ENCODE results near the gene TCAP.
"Not testable (repeated sequence)": the region's sequence is repeated elsewhere in the genome, so short reads cannot be mapped to it uniquely, and the experiment has no call there.

TCAP gene

DNA sequence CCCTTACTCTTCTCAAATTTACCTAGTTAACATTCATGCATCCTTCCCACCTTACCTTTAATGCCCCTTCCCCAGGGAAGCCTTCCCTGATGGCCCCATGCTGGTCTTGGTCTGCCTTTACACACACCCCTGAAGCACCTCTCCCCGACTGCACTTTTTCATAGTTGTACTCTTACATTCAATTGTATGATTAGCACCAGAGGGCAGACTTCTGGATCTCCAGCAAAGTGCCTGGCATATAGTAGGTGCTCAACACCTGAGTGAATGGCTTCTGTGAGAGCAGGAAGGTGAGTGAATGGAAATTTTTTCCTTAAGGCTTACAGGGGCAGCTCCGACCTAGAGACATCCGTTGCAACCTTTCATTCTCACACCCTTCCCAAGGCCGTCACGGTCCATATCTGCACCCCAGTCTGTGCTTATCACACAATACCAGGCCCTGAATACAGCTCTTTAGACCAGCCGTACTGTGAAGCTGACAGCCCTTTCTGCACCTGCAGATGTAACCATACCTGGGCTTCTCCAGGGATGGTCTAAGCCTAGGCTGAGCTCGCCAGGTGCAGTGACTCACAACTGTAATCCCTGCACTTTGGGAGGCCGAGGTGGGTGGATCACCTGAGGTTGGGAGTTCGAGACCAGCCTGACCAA lies 18.3 kb downstream of the TCAP start:
- no peak for DNase-seq (ENCODE audit: low spot score)

DNA sequence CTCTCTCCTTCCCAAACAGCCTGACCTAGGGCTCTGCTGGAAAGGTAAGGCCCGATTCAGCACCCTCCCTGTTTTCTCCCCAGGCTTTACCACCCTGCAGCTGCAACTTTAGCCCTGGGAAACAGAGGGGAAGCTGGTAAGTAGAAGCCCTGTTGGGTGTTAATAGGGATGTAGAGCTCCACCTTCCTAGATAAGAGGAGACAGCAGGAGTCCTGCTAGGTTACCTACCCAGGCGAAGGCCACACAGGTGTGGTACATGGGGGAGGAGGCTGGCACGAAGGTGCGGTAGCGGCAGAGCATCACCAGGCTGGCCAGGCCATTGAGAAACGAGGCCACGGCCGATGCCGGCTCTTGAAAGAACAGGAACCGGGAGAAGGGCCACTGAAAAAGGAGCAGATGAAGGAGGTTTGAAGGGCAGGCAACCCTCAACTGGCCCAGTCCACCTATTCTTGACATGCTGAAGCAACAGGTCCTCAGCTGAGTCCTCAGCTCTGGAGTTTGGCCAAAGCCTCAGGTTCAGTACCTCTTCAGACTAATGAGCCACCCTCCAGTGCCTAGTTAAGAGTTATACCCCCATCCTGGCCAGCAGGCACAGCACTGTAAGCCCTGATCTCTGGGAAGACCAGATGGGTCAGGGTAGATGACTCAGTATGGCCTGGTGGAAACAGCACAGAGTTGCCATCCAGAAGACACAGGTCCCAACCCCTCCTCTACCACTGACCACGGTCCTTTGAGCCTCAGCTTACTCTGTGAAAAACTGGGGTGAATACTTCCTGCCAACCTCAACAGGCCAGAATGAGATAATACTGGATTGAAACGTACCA lies 19.4 kb downstream of the TCAP start:
- DNase-seq (ENCODE audit: low spot score): no peak

DNA sequence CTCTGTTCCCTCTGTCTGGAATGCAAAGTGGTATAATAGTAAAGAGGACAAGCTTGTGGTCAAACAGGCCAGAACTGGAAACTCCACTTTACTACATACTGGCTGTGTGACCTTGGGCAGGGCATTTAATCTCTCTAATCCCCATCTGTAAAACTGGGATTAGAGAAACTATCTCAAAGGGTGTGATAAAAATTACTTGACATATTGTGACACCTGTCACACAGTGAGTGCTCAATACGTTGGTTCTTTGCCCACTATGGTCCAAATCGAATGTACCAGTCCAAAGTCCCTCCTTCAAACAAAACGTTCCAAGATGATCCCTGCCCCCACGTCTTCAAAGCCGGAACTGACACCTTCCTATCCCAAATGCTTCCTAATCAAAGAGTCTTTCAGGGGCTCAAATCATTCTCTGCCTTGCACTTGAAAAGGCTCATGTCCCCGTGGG lies 22.0 kb downstream of the TCAP start:
- DNase-seq (ENCODE audit: low spot score): no peak

DNA sequence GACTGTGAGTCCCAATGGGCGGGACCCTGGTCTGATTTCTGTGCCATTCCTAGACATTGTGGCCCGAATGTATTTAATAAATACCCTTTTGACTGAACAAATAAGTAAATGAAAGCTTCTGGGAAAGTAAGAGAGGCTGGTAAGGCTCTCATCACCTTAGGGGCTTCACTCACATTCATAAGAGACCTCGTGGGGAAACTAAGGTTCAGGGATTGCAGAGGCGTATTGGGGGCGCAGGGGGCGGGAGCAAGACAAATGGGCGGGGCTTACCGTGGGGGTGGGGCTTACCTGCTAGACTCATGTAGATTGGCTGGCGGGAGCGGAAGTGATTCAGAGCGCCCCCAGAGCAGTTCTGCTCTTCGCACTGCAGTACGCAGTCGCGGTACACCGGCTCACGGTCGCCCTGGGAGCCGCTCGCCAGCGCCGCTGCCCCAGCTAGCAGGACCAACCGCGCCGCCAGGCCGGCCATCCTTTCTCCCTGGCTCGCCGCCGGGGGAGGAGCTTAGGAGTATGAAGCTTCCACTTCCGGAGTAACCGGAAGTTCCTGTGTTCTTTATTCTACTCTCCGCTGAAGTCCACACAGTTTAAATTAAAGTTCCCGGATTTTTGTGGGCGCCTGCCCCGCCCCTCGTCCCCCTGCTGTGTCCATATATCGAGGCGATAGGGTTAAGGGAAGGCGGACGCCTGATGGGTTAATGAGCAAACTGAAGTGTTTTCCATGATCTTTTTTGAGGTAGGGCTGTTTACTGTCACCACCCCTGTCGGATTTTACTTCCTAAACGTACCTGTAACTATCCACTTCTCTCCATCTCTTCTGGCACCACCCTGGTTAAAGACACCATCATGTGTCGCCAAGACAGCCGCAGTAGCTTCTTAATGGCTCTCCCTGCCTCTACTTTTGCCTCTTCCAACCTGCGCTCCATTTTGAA lies 22.7 kb downstream of the TCAP start, which contains the start of gene PGAP3:
Gene PGAP3, minus strand, starts transcription at position 512 of the 929 bp plus-strand sequence. Its CDS starts 43 bp downstream, at position 469.
- peak; percentile 88 for DNase-seq (ENCODE audit: low spot score)

DNA sequence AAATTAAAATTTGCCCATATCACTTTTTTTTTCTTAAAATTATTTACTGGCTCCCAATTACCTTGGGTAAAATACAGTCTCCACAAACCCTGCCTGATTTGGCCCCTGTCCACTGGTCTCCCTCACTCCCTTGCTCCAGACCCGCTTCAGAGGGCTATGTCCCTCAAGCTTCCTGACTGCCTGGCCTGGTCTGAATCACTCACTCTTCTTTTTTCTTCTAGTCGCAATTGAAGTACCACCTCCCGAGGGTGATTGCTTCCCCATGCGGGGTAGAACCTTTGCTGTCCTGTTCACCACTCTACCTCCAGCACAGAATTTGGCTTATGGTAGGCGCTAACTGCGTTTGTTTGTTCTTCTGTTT lies 23.3 kb downstream of the TCAP start:
- no peak for DNase-seq (ENCODE audit: low spot score)

DNA sequence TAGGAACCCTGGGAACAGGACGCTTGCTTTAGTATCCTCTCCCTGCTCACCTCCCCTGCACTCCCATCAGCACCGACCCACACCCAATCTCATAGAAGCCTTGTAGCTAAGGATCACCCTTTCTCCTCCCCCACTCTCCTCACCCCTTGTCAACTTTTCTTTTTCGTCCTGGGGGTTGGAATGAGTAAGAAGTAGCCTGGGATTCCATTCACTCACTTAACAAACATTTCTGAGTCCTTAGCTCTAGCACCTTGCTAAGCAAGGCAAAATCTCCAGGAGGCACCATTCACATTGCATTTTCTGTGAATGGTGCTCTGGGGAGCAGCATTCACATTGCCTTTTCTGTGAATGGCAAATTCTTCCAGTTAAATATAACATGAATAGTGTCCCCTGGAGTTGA lies 23.8 kb downstream of the TCAP start:
- DNase-seq (ENCODE audit: low spot score): no peak

DNA sequence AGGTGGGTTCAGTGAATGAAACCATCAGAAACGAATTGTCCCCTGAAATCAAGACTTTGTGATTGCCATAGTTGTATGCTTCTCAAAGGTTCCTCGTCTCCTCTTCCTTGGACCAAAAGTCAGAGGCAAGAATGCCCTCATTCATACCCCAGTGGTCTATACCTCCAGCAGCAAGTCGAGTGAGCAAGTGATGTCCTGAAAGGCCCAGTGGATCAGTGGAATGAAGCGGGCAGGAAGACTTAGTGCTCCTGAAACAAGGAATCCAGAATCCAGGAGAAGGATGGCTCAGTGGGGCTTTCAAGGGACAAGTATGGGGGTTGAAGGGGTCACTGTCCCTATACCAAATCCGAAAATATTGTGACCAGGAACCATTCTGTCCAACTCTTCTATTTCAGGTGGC lies 29.4 kb downstream of the TCAP start:
- no peak for DNase-seq (ENCODE audit: low spot score)

DNA sequence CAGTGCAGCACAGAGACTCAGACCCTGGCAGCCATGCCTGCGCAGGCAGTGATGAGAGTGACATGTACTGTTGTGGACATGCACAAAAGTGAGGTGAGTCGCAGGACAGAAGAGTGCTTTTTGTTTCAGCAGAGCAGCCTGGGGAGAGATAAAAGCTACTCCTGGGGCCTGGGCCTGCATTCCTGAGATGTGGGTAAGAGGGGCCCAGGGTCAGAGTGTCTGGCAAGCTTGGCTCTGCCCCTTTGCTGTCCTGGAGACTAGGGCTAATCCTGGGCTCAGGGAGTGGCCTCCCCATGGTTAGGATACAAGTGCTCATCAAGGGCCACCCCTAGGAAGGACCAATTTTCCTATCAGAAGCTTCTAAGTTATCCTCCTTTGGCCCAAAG lies 29.9 kb downstream of the TCAP start:
- no peak for DNase-seq (ENCODE audit: low spot score)

DNA sequence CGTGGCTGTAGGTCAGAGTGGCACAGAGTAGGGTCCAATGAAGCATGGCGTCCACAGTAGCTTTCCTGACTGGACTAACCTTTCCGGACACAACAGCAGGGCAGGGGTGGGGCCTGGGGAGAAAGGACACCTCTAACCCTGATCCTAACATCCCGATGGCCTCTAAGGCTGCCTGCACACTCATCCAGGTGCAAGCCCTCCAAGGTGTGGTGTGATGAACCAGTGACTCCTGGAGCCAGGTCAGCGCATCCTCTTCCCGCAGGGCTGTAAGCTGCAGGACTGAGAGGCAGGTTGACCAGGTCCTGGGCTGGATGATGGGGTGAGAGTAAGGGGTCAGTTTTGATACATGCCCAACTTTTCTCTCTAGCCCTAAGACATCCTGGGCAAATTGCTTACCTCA lies 31.6 kb downstream of the TCAP start:
- DNase-seq (ENCODE audit: low spot score): no peak

DNA sequence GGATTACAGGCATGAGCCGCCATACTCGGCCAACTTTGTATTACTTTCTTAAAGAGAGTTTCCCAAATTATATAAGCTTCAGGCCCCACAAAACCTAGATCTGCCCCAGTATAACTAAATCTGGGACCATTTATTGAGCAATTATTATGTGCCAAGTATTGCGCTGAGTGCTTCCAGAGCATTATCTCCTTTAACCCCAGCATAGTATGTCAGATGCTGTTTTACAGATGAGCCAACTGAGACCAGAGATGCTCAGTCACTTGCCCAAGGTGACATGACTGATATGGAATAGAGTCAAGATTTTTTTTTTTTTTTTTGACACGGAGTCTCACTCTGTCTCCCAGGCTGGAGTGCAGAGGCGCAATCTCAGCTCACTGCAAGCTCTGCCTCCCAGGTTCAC lies 32.8 kb downstream of the TCAP start:
- DNase-seq (ENCODE audit: low spot score): no peak

DNA sequence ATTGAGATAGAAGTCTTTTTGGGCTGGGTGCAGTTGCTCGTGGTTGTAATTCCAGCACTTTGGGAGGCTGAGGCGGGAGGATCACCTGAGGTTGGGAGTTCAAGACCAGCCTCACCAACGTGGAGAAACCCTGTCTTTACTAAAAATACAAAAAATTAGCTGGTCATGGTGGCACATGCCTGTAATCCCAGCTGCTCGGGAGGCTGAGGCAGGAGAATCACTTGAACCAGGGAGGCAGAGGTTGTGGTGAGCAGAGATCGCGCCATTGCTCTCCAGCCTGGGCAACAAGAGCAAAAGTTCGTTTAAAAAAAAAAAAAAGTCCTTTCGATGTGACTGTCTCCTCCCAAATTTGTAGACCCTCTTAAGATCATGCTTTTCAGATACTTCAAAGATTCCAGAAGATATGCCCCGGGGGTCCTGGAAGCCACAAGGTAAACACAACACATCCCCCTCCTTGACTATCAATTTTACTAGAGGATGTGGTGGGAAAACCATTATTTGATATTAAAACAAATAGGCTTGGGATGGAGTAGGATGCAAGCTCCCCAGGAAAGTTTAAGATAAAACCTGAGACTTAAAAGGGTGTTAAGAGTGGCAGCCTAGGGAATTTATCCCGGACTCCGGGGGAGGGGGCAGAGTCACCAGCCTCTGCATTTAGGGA lies 34.1 kb downstream of the TCAP start:
- DNase-seq (ENCODE audit: low spot score): not testable (repeated sequence)

DNA sequence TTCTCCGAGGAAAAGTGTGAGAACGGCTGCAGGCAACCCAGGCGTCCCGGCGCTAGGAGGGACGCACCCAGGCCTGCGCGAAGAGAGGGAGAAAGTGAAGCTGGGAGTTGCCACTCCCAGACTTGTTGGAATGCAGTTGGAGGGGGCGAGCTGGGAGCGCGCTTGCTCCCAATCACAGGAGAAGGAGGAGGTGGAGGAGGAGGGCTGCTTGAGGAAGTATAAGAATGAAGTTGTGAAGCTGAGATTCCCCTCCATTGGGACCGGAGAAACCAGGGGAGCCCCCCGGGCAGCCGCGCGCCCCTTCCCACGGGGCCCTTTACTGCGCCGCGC lies 34.6 kb downstream of the TCAP start, which contains the start of gene ERBB2:
Gene ERBB2, plus strand, starts transcription at position 247 of the 330 bp plus-strand sequence. CDS start 175 bp downstream, outside the sequence.
- DNase-seq (ENCODE audit: low spot score): peak; percentile 69

DNA sequence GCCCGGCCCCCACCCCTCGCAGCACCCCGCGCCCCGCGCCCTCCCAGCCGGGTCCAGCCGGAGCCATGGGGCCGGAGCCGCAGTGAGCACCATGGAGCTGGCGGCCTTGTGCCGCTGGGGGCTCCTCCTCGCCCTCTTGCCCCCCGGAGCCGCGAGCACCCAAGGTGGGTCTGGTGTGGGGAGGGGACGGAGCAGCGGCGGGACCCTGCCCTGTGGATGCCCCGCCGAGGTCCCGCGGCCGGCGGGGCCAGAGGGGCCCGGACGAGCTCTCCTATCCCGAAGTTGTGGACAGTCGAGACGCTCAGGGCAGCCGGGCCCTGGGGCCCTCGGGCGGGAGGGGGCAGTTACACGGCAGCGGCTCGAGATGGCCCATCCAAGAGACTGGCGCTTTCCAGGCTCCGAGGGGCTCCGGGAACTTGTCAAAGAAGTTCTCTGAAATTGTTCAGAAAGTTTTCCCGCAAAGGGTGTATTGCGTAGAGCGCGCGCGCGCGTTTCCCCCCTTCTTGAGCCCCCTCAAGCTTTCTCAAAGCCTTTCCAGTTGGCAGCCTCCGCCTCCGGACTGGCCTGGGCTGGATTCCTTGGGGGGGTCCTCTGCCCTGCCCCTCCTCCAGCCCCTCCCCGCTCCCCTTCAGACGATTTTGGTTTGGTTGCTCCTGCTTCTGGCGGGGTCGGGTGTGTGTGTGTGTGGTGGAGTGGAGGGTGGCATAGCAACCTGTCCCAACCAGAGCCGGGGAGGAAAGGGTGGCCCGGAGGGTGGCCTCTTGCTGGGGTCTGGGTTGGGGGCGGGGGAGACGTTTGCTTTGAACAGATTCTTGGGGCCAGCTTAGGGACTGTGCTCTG lies 35.2 kb downstream of the TCAP start:
- no peak for DNase-seq (ENCODE audit: low spot score)

DNA sequence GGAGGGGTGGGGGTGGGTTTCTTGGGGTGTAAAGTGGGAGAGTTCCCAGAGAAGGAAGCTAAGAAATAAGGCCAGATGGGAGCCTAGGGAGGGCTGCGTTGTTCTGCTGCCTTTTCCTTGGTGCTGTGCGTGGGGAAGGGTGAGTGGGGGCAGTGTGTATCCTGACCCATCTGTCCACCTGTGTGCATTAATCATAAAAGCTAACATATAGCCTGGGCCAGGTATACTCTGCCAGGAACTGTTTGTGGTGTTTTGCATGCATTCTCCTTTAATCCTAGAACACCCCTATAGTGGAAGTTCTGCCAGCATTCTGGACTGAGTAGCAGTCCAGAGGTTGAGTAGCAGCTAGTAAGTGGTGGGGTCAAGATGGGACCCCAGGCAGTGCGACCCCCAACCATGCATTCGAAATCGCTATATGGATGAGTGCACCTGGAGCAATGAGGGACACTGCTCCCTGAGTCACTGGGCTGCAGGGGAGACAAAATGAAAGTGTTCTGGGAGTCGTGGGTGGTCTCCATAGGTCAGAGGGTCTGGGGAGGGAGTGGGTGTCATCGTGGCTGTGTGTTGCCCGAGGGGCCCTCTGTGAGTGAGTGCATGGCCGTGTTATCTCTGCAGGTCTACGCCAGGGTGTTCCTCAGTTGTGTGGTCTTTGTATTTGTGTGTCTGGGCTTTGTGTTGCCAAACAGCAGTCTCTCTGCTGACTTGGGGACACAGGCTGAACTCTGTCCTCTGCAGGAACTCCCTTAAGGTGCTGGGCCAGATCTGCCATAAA lies 36.0 kb downstream of the TCAP start:
- no peak for DNase-seq (ENCODE audit: low spot score)

DNA sequence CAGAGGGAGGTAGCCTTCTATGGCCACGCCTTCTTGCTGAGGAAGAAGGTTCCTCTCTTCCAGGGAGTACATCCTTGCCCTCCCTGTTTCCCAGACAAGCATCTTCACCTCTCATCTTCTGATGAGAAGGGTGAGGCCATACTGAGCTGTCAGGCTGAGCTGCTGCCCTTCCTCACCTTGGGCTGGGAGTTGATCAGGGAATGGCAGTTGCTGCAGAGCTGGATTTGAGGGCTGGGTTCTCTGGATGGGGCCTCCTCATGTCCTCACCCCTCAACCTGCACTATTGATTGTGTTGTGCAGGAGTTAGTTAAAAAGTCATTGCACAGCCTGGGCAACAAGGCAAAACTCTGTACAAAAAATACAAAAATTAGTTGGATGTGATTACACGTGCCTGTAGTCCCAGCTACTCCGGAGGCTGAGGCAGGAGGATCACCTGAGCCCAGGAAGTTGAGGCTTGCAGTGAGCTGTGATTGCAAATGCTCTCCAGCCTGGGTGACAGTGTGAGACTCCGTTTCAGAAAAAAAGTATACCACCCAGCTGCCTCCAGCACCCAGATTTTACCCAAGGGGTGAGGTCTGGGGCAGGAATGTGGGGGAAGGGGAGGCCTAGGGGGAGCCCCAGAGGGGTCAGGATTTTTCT lies 36.8 kb downstream of the TCAP start:
- DNase-seq (ENCODE audit: low spot score): no peak

DNA sequence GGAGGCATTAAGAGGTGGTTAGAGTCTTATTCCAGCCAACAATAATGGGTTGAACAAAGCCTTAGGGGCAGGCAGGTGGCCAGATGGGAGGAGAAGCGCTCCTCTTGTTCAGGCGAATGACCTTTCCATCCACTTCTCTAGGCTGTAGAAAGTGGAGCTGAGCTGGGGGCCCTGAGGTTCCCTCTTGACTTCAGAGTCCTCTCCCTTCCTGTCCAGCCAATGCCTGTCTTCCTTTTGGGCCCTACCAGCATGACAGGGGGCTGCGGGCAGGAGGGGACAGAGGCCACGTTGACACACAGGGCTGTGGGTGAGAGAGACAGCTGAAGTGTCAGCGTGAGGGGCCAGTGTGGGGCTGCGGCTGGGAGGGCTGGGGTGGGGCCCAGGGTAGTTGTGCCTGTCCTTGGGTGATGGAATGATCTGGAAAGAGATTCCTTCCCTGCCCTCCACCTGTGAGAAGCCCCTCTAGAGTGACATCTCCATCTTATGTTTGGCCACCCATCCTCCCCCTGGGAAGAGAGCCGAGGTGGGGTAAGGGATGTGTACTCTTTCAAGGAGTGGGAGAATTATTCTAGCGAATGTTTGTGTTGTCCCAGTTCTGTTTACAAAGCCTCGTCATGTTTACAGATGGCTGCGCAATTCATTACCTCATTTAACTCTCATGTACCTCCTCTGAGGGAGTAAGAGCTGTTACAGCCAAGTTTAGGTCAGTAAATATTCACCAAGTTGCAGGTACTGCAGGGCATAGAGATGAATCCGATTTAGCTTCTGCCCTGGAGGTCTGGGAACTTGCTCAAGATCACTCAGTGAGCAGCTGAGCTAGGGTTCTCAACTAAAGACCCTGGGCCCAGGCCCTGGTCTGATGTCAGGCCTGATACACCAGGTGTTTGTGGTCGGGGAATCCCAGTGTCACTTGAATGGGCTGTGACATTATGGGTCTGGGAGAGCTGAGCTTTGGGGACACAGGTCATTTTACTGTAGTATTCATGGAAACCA lies 38.0 kb downstream of the TCAP start:
- DNase-seq (ENCODE audit: low spot score): no peak

DNA sequence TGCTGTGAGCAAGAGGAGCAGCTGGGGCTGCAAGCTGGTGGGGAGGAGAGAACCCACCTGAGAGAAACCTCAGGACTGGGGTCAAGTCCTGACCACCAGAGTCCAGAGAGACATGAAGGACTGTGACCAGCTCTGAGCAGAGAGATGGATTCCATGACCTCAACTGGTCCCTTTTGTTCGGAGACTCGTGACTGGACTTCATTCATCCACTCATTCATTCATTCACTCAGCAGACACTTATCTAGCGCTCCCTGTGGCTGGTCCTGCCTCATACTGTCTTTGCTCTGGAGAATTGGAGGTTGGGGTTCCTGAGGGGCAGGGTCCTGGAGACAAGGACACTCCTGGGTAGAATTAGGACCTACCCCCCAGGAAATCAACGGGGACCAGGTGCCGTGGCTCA lies 38.8 kb downstream of the TCAP start:
- DNase-seq (ENCODE audit: low spot score): no peak

DNA sequence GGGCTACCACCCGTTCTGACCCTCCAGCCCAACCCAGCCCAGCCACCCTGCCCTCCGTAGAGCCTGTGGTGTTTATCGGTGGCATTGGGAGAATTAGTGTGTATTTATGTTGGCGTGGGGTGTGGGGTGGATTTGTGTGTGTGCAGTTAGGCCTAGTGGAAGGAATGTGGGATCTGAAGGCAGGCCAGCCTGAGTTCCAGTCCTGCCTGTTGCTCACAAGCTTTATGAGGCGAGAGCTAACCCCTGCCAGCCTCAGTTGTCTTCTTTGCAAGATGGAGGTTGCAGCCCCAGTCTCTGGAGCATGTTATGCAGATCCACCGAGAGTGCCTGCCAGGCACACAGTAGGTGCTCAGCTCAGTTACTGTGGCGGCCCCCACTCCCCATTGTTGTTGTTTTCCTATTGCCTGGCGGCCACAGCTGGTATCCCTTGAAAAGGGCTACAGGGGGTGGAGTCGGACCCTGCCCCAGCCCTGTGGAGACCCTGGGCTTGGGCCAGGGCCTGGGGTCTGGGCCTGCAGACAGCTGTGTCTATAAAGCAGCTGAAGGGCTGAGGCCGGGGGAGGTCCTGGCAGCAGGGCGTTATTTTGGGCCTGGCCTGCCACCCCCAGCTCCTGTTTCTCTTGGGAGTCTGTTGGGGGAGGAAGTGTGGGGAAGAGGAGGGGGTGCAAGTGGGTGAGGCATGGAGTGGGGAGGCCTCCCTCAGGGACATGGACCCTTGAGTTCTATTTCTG lies 39.8 kb downstream of the TCAP start:
- no peak for DNase-seq (ENCODE audit: low spot score)

Data from putamen (tissue), 1 donor.